HTERT RPE-1 (cell line): Measurements from ENCODE around the gene PPP1R7.

Experiments used
- in situ Hi-C: fragments of 300-500 bp; cut with MboI; formaldehyde crosslinking; loops from 4 replicates; pipeline ENCODE4 v1.14.3; 2020; ENCODE audit warnings: low sequenced_read_pairs

The PPP1R7 gene

DNA sequence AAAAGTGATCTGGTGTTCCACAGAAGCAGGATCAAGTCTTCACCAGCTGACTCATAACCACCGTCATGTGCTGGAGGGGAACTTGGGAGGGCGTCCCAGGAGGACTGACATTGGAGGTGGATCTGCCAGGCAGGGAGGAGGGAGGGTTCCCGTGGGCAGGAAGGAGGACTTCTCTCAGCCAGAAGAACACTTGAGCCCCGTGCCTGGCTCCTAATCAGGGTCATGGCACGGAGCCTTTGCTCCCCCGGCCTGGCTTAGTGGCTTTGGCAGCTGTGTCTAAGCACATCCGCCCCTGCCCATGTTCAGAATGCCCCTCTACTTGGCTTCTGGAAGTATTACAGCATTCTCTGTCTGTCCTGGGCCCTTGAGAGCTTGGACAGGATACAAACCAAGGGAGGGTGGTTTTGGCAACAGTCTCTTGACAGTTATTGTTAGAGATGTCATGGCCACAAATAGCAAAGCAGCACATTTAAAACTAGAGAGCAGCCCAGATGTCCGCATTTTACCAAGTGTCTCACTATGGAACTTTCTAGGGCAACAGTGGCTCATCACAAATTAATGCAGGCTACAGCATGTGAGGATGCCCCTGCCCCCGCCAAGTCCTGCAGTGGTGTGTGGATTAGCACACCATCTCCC is 11.5 kb downstream of the PPP1R7 start:
- in situ Hi-C loops, result no loop called here

GRCh38 chr2:241163601-241164118 is 13.4 kb downstream of the PPP1R7 start:
- in situ Hi-C loops, result no loop called here

DNA sequence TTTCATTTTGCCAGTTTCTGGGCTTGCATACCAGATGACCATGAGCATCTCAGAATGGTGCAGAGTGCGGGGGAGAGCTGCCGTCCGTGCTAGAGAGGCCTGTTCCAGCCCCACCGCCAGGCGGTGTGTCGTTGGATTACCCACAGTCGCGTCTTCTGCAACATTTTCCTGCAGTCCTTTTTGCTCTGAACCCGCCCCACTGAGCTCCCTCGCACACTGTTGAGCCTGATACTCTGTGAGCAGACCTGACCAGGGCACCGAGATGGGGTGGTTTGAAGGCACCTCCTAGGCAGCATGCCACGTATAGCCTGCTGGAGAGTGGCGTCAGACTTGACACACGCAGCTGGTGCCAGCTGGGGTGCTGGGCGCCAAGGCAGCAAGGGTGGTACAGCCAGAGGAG is 18.1 kb downstream of the PPP1R7 start:
- in situ Hi-C loops, result no loop called here

DNA sequence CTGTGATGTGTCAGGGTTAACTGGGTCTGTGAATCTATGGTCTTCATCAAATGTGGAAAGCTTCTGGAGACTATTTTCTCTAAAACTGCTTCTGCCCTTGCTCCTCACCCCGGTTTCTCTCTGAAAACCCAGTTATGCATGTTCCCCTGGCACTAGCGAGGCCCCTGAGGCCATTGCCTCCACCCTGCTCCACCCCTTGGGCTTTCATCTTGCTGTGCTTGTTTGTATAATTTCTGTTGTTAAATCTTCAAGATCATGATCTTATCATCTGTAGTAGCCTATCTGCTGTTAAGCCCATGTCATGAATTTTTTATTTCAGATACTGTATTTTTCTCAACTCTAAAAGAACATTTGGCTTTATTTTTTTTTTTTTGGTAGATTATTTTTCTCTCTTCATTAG is 23.3 kb downstream of the PPP1R7 start:
- in situ Hi-C loops, result no loop called here

DNA sequence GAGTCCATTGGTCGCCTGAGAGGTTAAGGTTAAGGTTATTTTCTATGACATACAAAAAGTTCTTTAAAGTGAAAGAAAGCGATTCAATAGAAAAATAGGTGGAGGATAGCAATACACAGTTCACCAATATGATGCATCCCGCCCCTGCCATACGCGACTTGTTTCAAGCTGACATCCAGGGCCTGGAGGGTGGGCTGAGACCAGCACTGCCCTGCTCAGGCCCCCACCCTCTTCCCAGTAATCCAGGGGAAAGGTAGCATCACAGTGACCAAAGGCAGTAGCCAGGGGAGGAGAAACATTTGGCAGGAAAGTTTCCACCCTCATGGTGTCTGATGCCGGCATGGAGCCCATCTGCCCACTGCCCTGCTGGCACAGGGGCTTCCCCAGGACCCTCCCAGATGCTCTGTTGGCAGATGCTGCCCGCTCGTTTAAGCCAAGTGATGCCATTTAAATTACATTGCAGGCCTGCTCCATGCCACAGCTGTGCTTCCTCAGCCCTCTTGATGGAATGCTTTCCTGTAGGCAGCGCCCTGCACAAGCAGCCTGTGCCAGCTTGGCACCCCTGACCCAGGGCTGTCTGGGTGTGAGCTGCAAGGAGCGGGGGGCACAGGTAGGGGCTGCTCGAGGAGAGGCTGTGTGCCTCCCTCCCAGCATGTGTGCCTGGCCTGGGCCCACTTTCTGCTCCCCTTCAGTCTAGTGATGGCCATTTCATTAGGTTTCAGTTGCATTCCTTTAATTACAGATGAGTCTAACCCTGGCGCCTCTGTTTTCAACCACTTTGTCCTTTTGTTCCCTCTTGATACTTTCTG is 27.5 kb downstream of the PPP1R7 start:
- in situ Hi-C loops, result no loop called here

DNA sequence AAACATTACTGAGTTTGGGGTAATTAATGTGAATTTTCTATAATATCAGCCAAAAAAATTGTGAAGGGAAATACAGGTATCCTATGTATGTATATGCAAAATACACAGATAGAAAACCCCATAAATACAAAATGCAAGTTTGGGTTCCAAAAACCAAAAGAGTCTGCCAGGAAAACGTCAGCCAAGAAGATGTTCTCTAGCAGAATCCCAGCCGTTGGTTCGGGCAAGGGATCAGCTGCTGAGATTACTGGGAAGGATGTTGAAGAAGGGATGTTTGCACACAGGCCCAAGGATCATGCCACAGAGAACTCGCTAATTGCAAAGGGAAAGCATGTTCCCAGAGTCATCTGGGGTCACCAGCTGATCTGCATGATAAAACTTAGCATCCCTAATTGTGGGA is 28.7 kb downstream of the PPP1R7 start:
- in situ Hi-C loops, result no loop called here

DNA sequence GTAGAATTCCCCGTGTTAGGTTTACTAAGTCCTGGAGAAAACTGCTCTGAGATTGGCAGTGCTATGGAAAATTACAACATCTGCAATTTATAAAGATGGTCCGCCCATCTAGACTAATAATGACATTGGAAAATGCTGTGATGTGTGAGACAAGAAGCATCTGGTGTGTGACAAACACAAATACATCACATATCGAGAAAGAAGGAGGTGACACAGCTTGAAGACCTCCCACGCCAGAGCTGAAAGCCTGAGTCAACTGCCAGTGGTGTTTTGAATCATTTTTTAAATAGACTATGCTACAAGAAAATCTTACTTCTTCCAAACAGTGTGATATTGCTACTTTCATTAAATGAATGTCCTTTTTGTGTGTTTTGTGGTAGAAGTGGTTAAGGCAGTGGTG is 29.6 kb downstream of the PPP1R7 start:
- in situ Hi-C loops, result no loop called here

DNA sequence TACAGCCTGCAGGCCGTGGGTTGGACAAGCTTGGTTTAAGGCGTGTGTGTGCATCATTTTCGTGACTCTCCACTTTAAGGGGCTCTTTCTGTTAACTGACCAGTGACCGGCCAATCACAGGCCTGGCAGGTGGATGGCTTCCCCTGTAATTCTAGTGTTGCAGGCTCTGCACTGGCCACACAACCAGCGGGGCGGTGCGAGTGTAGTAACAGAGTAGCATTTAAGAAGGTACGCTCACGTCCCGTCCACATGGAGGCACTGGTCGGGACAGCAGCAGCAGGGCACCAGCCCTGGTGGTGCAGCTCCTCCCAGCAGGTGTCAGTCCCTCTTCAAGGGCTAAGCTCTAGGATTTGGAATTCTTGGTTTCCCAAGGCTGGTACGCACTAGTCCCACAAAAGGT is 30.2 kb downstream of the PPP1R7 start:
- in situ Hi-C loops, result no loop called here

- in situ Hi-C loops, result no loop called here
These were observed 31.9 kb downstream of the PPP1R7 start for GRCh38 chr2:241182126-241182525.

DNA sequence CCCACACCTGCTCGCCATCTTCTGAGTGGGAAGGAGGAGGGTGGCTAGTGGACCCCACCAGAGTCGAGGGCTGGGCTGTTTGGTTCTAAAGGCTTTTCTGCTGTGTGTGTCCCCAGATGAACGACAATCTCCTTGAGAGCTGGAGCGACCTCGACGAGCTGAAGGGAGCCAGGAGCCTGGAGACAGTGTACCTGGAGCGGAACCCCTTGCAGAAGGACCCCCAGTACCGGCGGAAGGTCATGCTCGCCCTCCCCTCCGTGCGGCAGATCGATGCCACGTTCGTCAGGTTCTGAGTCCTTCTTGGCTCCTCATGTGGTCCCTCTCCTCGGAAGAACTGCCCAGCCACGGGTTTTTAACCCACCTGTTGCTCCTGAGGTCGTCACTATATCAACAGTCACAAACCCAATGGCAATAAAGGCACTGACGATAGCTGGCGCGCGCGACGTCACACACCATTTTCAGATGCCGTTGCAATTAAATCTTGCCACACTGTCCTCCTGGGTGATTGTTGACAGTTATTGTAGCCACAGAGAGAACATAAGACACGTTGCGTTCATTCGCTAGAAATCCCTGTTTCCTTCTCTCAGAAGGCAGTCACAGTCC is 32.4 kb downstream of the PPP1R7 start:
- in situ Hi-C loops, result no loop called here

- in situ Hi-C loops, result no loop called here
These were observed 33.0 kb downstream of the PPP1R7 start for GRCh38 chr2:241183221-241183620.

DNA sequence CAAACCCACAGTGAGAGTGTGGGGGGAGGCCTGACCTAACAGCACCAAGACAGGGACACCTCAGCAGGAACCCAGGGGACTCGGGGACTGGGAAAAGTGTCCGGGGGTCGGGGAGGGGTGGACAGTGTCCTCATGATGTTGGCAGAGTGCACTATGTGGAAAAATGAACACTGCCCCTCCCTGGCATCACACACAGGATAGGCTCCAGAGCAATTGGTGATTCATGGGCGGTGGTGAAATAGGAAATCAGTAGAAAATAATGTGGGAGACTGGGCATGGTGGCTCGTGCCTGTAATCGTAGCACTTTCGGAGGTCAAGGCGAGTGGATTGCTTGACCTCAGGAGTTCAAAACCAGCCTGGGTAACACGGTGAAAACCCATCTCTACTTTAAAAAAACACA is 34.6 kb downstream of the PPP1R7 start:
- in situ Hi-C loops, result no loop called here

DNA sequence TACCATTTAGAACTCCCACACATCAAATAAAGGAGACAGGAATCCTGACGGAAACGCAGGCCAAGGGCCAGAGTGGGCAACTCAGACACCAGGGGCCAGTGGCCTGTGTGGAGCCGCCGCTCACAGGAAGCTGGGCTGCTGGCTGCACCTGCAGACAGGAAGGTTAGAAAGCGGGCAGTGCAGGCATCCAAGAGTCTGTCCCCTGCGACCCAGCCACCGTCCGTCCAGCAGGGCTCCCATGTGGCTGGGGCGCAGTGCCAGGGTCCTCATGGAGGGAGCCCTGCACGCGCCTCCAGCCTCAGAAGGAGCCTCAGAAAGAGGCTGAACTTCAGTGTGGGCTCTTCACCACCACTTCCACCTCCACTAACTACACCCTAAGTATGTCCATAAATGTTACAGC is 35.7 kb downstream of the PPP1R7 start:
- in situ Hi-C loops, result no loop called here

GRCh38 chr2:241187101-241187917 is 37.0 kb downstream of the PPP1R7 start:
- in situ Hi-C loops, result no loop called here

DNA sequence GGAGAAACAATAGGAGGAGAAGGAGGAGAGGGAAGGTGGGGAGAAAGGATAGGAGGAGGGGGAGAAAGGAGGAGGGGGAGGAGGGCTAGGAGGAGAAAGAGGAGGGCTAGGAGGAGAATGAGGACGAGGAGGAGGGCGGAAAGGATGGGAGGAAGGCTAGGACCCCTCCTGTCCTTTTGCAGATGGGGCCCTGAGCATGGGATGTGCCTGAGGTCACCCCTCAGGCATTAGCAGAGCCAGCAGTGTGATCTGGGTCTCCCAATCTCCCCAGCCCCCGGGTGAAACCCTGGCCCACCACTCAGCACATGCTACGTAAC is 37.6 kb downstream of the PPP1R7 start:
- in situ Hi-C loops, result no loop called here

- in situ Hi-C loops, result no loop called here
These were observed 38.3 kb downstream of the PPP1R7 start, which contains the start of gene ANO7 for GRCh38 chr2:241188361-241189092. ANO7 (plus strand) TSS chr2:241188677; CDS start chr2:241190064, 1,387 bp downstream.

GRCh38 chr2:241189093-241189855 is 39.0 kb downstream of the PPP1R7 start:
- in situ Hi-C loops, result no loop called here

DNA sequence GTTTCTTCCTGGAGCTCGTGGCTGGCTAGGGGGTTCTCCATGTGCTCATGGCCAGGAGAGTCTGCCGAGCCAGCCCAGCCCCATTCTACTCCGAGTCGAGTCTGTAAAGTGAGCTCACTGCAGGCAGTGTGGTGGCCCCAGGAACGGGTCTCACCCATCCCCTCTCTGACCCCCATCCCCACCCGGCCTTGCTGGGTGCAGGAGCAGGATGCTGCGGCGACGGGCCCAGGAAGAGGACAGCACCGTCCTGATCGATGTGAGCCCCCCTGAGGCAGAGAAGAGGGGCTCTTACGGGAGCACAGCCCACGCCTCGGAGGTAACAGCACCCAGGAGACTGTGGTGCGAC is 39.6 kb downstream of the PPP1R7 start:
- in situ Hi-C loops, result no loop called here

GRCh38 chr2:241190291-241190981 is 40.2 kb downstream of the PPP1R7 start:
- in situ Hi-C loops, result no loop called here
